Fibroblast of mammary gland (primary cell): ENCODE results near the gene PLCXD3.
A peak's percentile ranks its signal among the peaks of the same experiment; 100 is the strongest.

Source experiments
- DNase-seq: peaks from one replicate; pipeline ENCODE4 v3.0.0-alpha.2; 2010; ENCODE audit warnings: low read depth
- H3K4me3 ChIP-seq: 2 replicates; pipeline ENCODE4 v1.5.1; 2011; ENCODE audit warnings: low read depth, mild to moderate bottlenecking, low read length, moderate library complexity; ENCODE audit not compliant: control insufficient read depth
- CTCF ChIP-seq: conservative IDR thresholded peaks from 2 replicates; pipeline ENCODE4 v1.5.1; 2011; ENCODE audit warnings: low read depth, low read length, inconsistent platforms; ENCODE audit not compliant: control insufficient read depth, insufficient read depth

Gene PLCXD3

GRCh38 chr5:41290810-41291209, 219.6 kb downstream of the PLCXD3 start:
- no peak for DNase-seq
- TF ChIP-seq CTCF: no peak
- no peak overlapping the region for H3K4me3 ChIP-seq

GRCh38 chr5:41289970-41290464, 220.4 kb downstream of the PLCXD3 start:
- TF ChIP-seq CTCF: no peak
- DNase-seq: no peak
- H3K4me3 ChIP-seq: no peak overlapping the region

- H3K4me3 ChIP-seq: no peak overlapping the region
- TF ChIP-seq CTCF: no peak
- DNase-seq: no peak
These were observed 223.7 kb downstream of the PLCXD3 start for GRCh38 chr5:41286696-41287095.

GRCh38 chr5:41286165-41286564, 224.2 kb downstream of the PLCXD3 start:
- no peak for TF ChIP-seq CTCF
- no peak overlapping the region for H3K4me3 ChIP-seq
- DNase-seq: no peak

- no peak for DNase-seq
- H3K4me3 ChIP-seq: no peak overlapping the region
- TF ChIP-seq CTCF: no peak
These were observed 225.5 kb downstream of the PLCXD3 start for GRCh38 chr5:41284938-41285337.

GRCh38 chr5:41281215-41281810, 229.1 kb downstream of the PLCXD3 start:
- no peak for DNase-seq
- TF ChIP-seq CTCF: no peak
- no peak overlapping the region for H3K4me3 ChIP-seq

- TF ChIP-seq CTCF: no peak
- no peak overlapping the region for H3K4me3 ChIP-seq
- DNase-seq: peak; percentile 11
These were observed 231.4 kb downstream of the PLCXD3 start for GRCh38 chr5:41279040-41279439.
